Measurements from ENCODE around the gene VPS16. TPM values are rescaled to one million over a fixed set of nuclear protein-coding genes. Genes with fewer than 3 reads are reported as not detected.

Gene VPS16
- polyA plus RNA-seq, 12 donors = 18.9 to 53.6 (median 21.9) TPM; not detected in 1

GRCh38 chr20:2866236-2866635 lies 25.7 kb downstream of the VPS16 start:
- no peak for DNase-seq

- no peak for DNase-seq
Measured at GRCh38 chr20:2867081-2867864, 26.7 kb downstream of the VPS16 start.

- no peak for DNase-seq
Measured at GRCh38 chr20:2869381-2869780, 28.8 kb downstream of the VPS16 start.

GRCh38 chr20:2871111-2871465 lies 30.5 kb downstream of the VPS16 start:
- peak; percentile 56 for DNase-seq

GRCh38 chr20:2871661-2872458 lies 31.3 kb downstream of the VPS16 start:
- DNase-seq = peak; percentile 31

GRCh38 chr20:2872459-2873009 lies 32.0 kb downstream of the VPS16 start:
- peak; percentile 48 for DNase-seq

- DNase-seq = peak; percentile 93
Measured at GRCh38 chr20:2873010-2873746, 32.6 kb downstream of the VPS16 start, which contains the start of gene PTPRA. Gene PTPRA, plus strand, starts transcription at chr20:2873481. Its CDS starts 90,797 bp downstream, at chr20:2964278.

- peak; percentile 47 for DNase-seq
Measured at GRCh38 chr20:2873747-2874041, 33.1 kb downstream of the VPS16 start.

- DNase-seq = no peak
Measured at GRCh38 chr20:2874456-2874855, 33.9 kb downstream of the VPS16 start.

- DNase-seq = no peak
Measured at GRCh38 chr20:2875690-2876203, 35.2 kb downstream of the VPS16 start.

GRCh38 chr20:2878515-2878914 lies 38.0 kb downstream of the VPS16 start:
- DNase-seq = no peak

GRCh38 chr20:2879146-2879545 lies 38.6 kb downstream of the VPS16 start:
- peak; percentile 46 for DNase-seq

GRCh38 chr20:2880650-2881049 lies 40.1 kb downstream of the VPS16 start:
- no peak for DNase-seq

- no peak for DNase-seq
Measured at GRCh38 chr20:2883726-2884637, 43.4 kb downstream of the VPS16 start.

GRCh38 chr20:2887715-2888114 lies 47.2 kb downstream of the VPS16 start:
- no peak for DNase-seq

GRCh38 chr20:2888224-2888955 lies 47.8 kb downstream of the VPS16 start:
- DNase-seq = no peak

GRCh38 chr20:2889209-2889608 lies 48.7 kb downstream of the VPS16 start:
- DNase-seq = no peak

GRCh38 chr20:2889797-2890196 lies 49.3 kb downstream of the VPS16 start:
- no peak for DNase-seq

- DNase-seq = no peak
Measured at GRCh38 chr20:2890742-2891141, 50.2 kb downstream of the VPS16 start.

GRCh38 chr20:2891343-2891742 lies 50.8 kb downstream of the VPS16 start:
- no peak for DNase-seq
